WTC11 (cell line): ENCODE results near the gene TMPRSS3. TPM values are rescaled to one million over a fixed set of nuclear protein-coding genes. Genes with fewer than 3 reads are reported as not detected.

Experiments
- ATAC-seq: fragments of 200-7000 bp; cut with Tn5 transposase; 2 replicates; pipeline ENCODE4 v1.10.0; 2021; ENCODE audit warnings: mild to moderate bottlenecking, moderate library complexity
- CTCF ChIA-PET: fragments of 300-600 bp; sonication (Branson Sonifier 250); formaldehyde crosslinking; loops from one replicate; lab custom pipeline; 2021; ENCODE audit warnings: antibody characterized with exemption; lab: Charles Lee
- POLR2A ChIA-PET: fragments of 350-600 bp; sonication (Branson Sonifier 250); formaldehyde crosslinking; loops from one replicate; lab custom pipeline; 2021; ENCODE audit warnings: antibody characterized with exemption; lab: Charles Lee
- DNase-seq: peaks from one replicate; pipeline ENCODE4 v3.0.0; 2021; ENCODE audit warnings: low spot score
- H3K27ac Mint-ChIP-seq: 2 replicates; pipeline ENCODE4 v1.8.0; 2021; ENCODE audit warnings: mixed read lengths
- H3K27me3 Mint-ChIP-seq: 2 replicates; pipeline ENCODE4 v1.8.0; 2021; ENCODE audit warnings: low read depth, mild to moderate bottlenecking, moderate library complexity, mixed read lengths
- H3K36me3 Mint-ChIP-seq: 2 replicates; pipeline ENCODE4 v1.8.0; 2021; ENCODE audit warnings: mixed read lengths
- H3K4me1 Mint-ChIP-seq: 2 replicates; pipeline ENCODE4 v1.8.0; 2022; ENCODE audit warnings: mixed read lengths
- H3K4me3 Mint-ChIP-seq: 2 replicates; pipeline ENCODE4 v1.8.0; 2021; ENCODE audit warnings: mild to moderate bottlenecking, moderate library complexity, mixed read lengths
- H3K9me3 Mint-ChIP-seq: 2 replicates; pipeline ENCODE4 v1.8.0; 2021; ENCODE audit warnings: mixed read lengths
- ATF1 ChIP-seq: sonication (generic); formaldehyde crosslinking; IDR thresholded peaks from 2 replicates; pipeline ENCODE4 v1.8.1; 2023; ENCODE audit warnings: mild to moderate bottlenecking, moderate library complexity, missing genetic modification reagents
- ELF4 ChIP-seq: sonication (generic); formaldehyde crosslinking; IDR thresholded peaks from 2 replicates; pipeline ENCODE4 v1.8.1; 2022; ENCODE audit warnings: low read depth, mild to moderate bottlenecking, moderate library complexity, missing genetic modification reagents
- GABPB1 ChIP-seq: sonication (generic); formaldehyde crosslinking; IDR thresholded peaks from 2 replicates; pipeline ENCODE4 v1.8.1; 2023; ENCODE audit warnings: mild to moderate bottlenecking, missing genetic modification reagents
- GTF2I ChIP-seq: fragments of 250-450 bp; sonication (Bioruptor Pico); conservative IDR thresholded peaks from 2 replicates; pipeline ENCODE4 v1.4.0; 2021; ENCODE audit warnings: mild to moderate bottlenecking
- MYBL2 ChIP-seq: sonication (generic); formaldehyde crosslinking; IDR thresholded peaks from 2 replicates; pipeline ENCODE4 v1.8.1; 2023; ENCODE audit warnings: mild to moderate bottlenecking, moderate library complexity, missing genetic modification reagents
- TEAD1 ChIP-seq: sonication (generic); formaldehyde crosslinking; IDR thresholded peaks from 2 replicates; pipeline ENCODE4 v1.8.0; 2022; ENCODE audit warnings: mild to moderate bottlenecking, missing genetic modification reagents
- ZNF121 ChIP-seq: sonication (generic); formaldehyde crosslinking; IDR thresholded peaks from 2 replicates; pipeline ENCODE4 v1.8.0; 2023; ENCODE audit warnings: missing genetic modification reagents
- ZNF138 ChIP-seq: sonication (generic); formaldehyde crosslinking; conservative IDR thresholded peaks from 2 replicates; pipeline ENCODE4 v1.8.1; 2022; ENCODE audit warnings: mild to moderate bottlenecking, moderate library complexity, missing genetic modification reagents
- ZNF219 ChIP-seq: sonication (generic); formaldehyde crosslinking; IDR thresholded peaks from 2 replicates; pipeline ENCODE4 v1.8.0; 2023; ENCODE audit warnings: missing genetic modification reagents, mild to moderate bottlenecking, borderline replicate concordance
- ZNF317 ChIP-seq: sonication (generic); formaldehyde crosslinking; IDR thresholded peaks from 2 replicates; pipeline ENCODE4 v1.8.1; 2023; ENCODE audit warnings: low read depth, mild to moderate bottlenecking, moderate library complexity, missing genetic modification reagents, borderline replicate concordance
- total RNA-seq: library from RNA; stranded (reverse); gene quantifications from 3 replicates; pipeline ENCODE4 v1.2.3, GENCODE V29; 2021
- TF ChIP-seq, protein P1 (sequence below): sonication (generic); formaldehyde crosslinking; IDR thresholded peaks from 2 replicates; pipeline ENCODE4 v1.8.0; 2022; ENCODE audit warnings: mild to moderate bottlenecking, missing genetic modification reagents
- TF ChIP-seq, protein P2 (sequence below): sonication (generic); formaldehyde crosslinking; IDR thresholded peaks from 2 replicates; pipeline ENCODE4 v1.8.1; 2022; ENCODE audit warnings: mild to moderate bottlenecking, moderate library complexity, missing genetic modification reagents
- TF ChIP-seq, protein P3 (sequence below): sonication (generic); formaldehyde crosslinking; IDR thresholded peaks from 2 replicates; pipeline ENCODE4 v1.8.0; 2022; ENCODE audit warnings: mild to moderate bottlenecking, missing genetic modification reagents
- TF ChIP-seq, protein P4 (sequence below): sonication (generic); formaldehyde crosslinking; IDR thresholded peaks from 2 replicates; pipeline ENCODE4 v1.8.1; 2023; ENCODE audit warnings: mild to moderate bottlenecking, missing genetic modification reagents, borderline replicate concordance
- TF ChIP-seq, protein P5 (sequence below): sonication (generic); formaldehyde crosslinking; IDR thresholded peaks from 2 replicates; pipeline ENCODE4 v1.8.0; 2023; ENCODE audit warnings: missing genetic modification reagents, mild to moderate bottlenecking, borderline replicate concordance
- TF ChIP-seq, protein P6 (sequence below): fragments of 250-450 bp; sonication (Bioruptor Pico); IDR thresholded peaks from 2 replicates; pipeline ENCODE4 v1.9.0; 2021; ENCODE audit warnings: mild to moderate bottlenecking, borderline replicate concordance
- TF ChIP-seq, protein P7 (sequence below): sonication (generic); formaldehyde crosslinking; IDR thresholded peaks from 2 replicates; pipeline ENCODE4 v1.8.1; 2023; ENCODE audit warnings: mild to moderate bottlenecking, missing genetic modification reagents, moderate library complexity

Gene TMPRSS3
- total RNA-seq, 1 experiment from 2014 or later: 0.39 TPM

DNA sequence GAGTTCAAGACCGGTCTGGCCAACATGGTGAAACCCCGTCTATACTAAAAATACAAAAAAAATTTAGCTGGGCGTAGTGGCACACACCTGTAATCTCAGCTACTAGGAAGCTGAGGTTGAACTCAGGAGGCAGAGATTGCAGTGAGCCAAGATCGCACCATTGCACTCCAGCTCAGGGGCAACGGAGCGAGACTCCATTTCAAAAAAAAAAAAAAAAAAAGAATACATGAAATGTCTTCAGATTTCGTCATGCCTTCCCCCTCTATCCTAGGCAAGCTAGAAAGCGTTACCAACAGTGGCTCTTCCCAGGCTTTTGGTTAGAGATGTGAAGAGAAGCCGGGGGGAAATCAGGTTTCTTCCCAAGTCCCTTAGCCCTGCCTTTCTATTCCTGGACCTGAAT, 33.2 kb downstream of the TMPRSS3 start (continued):
- TF ChIP-seq, protein P1, sequence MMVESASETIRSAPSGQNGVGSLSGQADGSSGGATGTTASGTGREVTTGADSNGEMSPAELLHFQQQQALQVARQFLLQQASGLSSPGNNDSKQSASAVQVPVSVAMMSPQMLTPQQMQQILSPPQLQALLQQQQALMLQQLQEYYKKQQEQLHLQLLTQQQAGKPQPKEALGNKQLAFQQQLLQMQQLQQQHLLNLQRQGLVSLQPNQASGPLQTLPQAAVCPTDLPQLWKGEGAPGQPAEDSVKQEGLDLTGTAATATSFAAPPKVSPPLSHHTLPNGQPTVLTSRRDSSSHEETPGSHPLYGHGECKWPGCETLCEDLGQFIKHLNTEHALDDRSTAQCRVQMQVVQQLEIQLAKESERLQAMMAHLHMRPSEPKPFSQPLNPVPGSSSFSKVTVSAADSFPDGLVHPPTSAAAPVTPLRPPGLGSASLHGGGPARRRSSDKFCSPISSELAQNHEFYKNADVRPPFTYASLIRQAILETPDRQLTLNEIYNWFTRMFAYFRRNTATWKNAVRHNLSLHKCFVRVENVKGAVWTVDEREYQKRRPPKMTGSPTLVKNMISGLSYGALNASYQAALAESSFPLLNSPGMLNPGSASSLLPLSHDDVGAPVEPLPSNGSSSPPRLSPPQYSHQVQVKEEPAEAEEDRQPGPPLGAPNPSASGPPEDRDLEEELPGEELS (CRISPR knock-in tag): no peak
- TF ChIP-seq, protein P2, sequence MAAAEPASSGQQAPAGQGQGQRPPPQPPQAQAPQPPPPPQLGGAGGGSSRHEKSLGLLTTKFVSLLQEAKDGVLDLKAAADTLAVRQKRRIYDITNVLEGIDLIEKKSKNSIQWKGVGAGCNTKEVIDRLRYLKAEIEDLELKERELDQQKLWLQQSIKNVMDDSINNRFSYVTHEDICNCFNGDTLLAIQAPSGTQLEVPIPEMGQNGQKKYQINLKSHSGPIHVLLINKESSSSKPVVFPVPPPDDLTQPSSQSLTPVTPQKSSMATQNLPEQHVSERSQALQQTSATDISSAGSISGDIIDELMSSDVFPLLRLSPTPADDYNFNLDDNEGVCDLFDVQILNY (CRISPR knock-in tag): no peak
- TF ChIP-seq, protein P3, sequence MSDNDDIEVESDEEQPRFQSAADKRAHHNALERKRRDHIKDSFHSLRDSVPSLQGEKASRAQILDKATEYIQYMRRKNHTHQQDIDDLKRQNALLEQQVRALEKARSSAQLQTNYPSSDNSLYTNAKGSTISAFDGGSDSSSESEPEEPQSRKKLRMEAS: no peak
- TF ChIP-seq ELF4 (CRISPR knock-in tag) (no peak), GABPB1 (CRISPR knock-in tag) (no peak), MYBL2 (CRISPR knock-in tag) (no peak), ZNF121 (no peak)
- TF ChIP-seq, protein P4, sequence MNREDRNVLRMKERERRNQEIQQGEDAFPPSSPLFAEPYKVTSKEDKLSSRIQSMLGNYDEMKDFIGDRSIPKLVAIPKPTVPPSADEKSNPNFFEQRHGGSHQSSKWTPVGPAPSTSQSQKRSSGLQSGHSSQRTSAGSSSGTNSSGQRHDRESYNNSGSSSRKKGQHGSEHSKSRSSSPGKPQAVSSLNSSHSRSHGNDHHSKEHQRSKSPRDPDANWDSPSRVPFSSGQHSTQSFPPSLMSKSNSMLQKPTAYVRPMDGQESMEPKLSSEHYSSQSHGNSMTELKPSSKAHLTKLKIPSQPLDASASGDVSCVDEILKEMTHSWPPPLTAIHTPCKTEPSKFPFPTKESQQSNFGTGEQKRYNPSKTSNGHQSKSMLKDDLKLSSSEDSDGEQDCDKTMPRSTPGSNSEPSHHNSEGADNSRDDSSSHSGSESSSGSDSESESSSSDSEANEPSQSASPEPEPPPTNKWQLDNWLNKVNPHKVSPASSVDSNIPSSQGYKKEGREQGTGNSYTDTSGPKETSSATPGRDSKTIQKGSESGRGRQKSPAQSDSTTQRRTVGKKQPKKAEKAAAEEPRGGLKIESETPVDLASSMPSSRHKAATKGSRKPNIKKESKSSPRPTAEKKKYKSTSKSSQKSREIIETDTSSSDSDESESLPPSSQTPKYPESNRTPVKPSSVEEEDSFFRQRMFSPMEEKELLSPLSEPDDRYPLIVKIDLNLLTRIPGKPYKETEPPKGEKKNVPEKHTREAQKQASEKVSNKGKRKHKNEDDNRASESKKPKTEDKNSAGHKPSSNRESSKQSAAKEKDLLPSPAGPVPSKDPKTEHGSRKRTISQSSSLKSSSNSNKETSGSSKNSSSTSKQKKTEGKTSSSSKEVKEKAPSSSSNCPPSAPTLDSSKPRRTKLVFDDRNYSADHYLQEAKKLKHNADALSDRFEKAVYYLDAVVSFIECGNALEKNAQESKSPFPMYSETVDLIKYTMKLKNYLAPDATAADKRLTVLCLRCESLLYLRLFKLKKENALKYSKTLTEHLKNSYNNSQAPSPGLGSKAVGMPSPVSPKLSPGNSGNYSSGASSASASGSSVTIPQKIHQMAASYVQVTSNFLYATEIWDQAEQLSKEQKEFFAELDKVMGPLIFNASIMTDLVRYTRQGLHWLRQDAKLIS: no peak
- TF ChIP-seq, protein P5, sequence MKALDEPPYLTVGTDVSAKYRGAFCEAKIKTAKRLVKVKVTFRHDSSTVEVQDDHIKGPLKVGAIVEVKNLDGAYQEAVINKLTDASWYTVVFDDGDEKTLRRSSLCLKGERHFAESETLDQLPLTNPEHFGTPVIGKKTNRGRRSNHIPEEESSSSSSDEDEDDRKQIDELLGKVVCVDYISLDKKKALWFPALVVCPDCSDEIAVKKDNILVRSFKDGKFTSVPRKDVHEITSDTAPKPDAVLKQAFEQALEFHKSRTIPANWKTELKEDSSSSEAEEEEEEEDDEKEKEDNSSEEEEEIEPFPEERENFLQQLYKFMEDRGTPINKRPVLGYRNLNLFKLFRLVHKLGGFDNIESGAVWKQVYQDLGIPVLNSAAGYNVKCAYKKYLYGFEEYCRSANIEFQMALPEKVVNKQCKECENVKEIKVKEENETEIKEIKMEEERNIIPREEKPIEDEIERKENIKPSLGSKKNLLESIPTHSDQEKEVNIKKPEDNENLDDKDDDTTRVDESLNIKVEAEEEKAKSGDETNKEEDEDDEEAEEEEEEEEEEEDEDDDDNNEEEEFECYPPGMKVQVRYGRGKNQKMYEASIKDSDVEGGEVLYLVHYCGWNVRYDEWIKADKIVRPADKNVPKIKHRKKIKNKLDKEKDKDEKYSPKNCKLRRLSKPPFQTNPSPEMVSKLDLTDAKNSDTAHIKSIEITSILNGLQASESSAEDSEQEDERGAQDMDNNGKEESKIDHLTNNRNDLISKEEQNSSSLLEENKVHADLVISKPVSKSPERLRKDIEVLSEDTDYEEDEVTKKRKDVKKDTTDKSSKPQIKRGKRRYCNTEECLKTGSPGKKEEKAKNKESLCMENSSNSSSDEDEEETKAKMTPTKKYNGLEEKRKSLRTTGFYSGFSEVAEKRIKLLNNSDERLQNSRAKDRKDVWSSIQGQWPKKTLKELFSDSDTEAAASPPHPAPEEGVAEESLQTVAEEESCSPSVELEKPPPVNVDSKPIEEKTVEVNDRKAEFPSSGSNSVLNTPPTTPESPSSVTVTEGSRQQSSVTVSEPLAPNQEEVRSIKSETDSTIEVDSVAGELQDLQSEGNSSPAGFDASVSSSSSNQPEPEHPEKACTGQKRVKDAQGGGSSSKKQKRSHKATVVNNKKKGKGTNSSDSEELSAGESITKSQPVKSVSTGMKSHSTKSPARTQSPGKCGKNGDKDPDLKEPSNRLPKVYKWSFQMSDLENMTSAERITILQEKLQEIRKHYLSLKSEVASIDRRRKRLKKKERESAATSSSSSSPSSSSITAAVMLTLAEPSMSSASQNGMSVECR (CRISPR knock-in tag): no peak

DNA sequence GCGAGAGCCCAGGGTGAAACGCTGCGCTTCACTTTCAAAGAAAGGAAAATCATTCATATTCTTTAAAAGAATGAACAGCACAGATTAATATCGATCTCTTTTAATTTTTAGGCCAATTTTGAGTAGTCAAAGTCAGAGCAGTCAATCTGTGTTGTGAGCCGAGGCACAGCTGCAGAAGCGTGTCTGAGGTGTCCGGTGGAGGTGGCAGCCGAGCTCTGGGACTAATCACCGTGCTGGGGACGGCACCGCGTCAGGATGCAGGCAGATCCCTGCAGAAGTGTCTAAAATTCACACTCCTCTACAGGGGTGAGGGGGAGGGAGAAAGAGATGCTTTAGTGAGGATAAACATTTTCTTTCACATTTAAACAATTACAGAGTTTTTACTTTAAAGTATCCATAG, 33.7 kb downstream of the TMPRSS3 start:
- POLR2A ChIA-PET: no interaction called here
- no peak overlapping the region; the same call in 1 of the 2 replicates for H3K27ac Mint-ChIP-seq

More for the DNA sequence above, 33.7 kb downstream of the TMPRSS3 start:
- CTCF ChIA-PET: interaction anchor here (0.6 to 2.3 kb wide), 6 partner anchors 24 to 359 kb away, joined by 3 to 10 read pairs (median 3); no protein-coding TSS in a partner anchor
- no peak for ATAC-seq
- no peak for DNase-seq
- no peak for TF ChIP-seq TEAD1 (CRISPR knock-in tag)
- TF ChIP-seq GTF2I (CRISPR knock-in tag): no peak
- TF ChIP-seq ATF1 (CRISPR knock-in tag): no peak
- no peak for TF ChIP-seq ZNF138
- no peak for TF ChIP-seq ZNF317 (CRISPR knock-in tag)
- TF ChIP-seq, protein P6, sequence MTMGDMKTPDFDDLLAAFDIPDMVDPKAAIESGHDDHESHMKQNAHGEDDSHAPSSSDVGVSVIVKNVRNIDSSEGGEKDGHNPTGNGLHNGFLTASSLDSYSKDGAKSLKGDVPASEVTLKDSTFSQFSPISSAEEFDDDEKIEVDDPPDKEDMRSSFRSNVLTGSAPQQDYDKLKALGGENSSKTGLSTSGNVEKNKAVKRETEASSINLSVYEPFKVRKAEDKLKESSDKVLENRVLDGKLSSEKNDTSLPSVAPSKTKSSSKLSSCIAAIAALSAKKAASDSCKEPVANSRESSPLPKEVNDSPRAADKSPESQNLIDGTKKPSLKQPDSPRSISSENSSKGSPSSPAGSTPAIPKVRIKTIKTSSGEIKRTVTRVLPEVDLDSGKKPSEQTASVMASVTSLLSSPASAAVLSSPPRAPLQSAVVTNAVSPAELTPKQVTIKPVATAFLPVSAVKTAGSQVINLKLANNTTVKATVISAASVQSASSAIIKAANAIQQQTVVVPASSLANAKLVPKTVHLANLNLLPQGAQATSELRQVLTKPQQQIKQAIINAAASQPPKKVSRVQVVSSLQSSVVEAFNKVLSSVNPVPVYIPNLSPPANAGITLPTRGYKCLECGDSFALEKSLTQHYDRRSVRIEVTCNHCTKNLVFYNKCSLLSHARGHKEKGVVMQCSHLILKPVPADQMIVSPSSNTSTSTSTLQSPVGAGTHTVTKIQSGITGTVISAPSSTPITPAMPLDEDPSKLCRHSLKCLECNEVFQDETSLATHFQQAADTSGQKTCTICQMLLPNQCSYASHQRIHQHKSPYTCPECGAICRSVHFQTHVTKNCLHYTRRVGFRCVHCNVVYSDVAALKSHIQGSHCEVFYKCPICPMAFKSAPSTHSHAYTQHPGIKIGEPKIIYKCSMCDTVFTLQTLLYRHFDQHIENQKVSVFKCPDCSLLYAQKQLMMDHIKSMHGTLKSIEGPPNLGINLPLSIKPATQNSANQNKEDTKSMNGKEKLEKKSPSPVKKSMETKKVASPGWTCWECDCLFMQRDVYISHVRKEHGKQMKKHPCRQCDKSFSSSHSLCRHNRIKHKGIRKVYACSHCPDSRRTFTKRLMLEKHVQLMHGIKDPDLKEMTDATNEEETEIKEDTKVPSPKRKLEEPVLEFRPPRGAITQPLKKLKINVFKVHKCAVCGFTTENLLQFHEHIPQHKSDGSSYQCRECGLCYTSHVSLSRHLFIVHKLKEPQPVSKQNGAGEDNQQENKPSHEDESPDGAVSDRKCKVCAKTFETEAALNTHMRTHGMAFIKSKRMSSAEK (CRISPR knock-in tag): no peak
- no peak for TF ChIP-seq ZNF219
- TF ChIP-seq, protein P7, sequence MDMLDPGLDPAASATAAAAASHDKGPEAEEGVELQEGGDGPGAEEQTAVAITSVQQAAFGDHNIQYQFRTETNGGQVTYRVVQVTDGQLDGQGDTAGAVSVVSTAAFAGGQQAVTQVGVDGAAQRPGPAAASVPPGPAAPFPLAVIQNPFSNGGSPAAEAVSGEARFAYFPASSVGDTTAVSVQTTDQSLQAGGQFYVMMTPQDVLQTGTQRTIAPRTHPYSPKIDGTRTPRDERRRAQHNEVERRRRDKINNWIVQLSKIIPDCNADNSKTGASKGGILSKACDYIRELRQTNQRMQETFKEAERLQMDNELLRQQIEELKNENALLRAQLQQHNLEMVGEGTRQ (CRISPR knock-in tag): no peak
- Mint-ChIP-seq H3K9me3 (peaks cover 29% of the 10 kb centered on the region), H3K36me3 (peaks cover 12% of the 10 kb centered on the region), H3K4me1 (peaks cover 2% of the 10 kb centered on the region; the same call in 1 of the 2 replicates), H3K4me3 (no peak overlapping the region), H3K27me3 (no peaks in the 10 kb centered on the region; the same call in 1 of the 2 replicates)
